NCI-H446 (cell line): ENCODE results near the gene BTBD19.
"Not testable (repeated sequence)": the region's sequence is repeated elsewhere in the genome, so short reads cannot be mapped to it uniquely, and the experiment has no call there.

Experiments
- DNase-seq, 2 experiments: peaks; one replicate each; lab custom pipeline; 2025; lab: John Stamatoyannopoulos, UW

The BTBD19 gene

GRCh38 chr1:44828003-44828651 lies 19.8 kb downstream of the BTBD19 start:
- DNase-seq: no peak

GRCh38 chr1:44828841-44829440 lies 20.6 kb downstream of the BTBD19 start:
- no peak for DNase-seq

GRCh38 chr1:44829506-44830384 lies 21.4 kb downstream of the BTBD19 start:
- DNase-seq: no peak

GRCh38 chr1:44830900-44831304 lies 22.6 kb downstream of the BTBD19 start:
- no peak for DNase-seq

GRCh38 chr1:44831516-44831915 lies 23.2 kb downstream of the BTBD19 start:
- DNase-seq: no peak

- DNase-seq: no peak
Observed at GRCh38 chr1:44832056-44832705, 23.9 kb downstream of the BTBD19 start.

GRCh38 chr1:44834328-44834727 lies 26.0 kb downstream of the BTBD19 start:
- DNase-seq: no peak

- DNase-seq: peak; percentile 55 to 78
Observed at GRCh38 chr1:44835738-44836675, 27.7 kb downstream of the BTBD19 start.

- DNase-seq: not testable (repeated sequence)
Observed at GRCh38 chr1:44838294-44838693, 30.0 kb downstream of the BTBD19 start.

- DNase-seq: no peak
Observed at GRCh38 chr1:44839576-44839975, 31.3 kb downstream of the BTBD19 start.

- no peak for DNase-seq
Observed at GRCh38 chr1:44842486-44842861, 34.2 kb downstream of the BTBD19 start.

- peak; percentile 23 to 67 for DNase-seq
Observed at GRCh38 chr1:44842862-44843655, 34.7 kb downstream of the BTBD19 start, which contains the start of gene PTCH2. Gene PTCH2, minus strand, starts transcription at chr1:44843253. Its CDS starts 321 bp downstream, at chr1:44842932.

- DNase-seq: no peak
Observed at GRCh38 chr1:44846985-44847384, 38.7 kb downstream of the BTBD19 start.

- no peak for DNase-seq
Observed at GRCh38 chr1:44847845-44848244, 39.5 kb downstream of the BTBD19 start.

- peak in 1 of 2 experiments; percentile 15 for DNase-seq
Observed at GRCh38 chr1:44848456-44849181, 40.3 kb downstream of the BTBD19 start.

GRCh38 chr1:44849575-44850132 lies 41.3 kb downstream of the BTBD19 start:
- no peak for DNase-seq

GRCh38 chr1:44851308-44851707 lies 43.0 kb downstream of the BTBD19 start:
- no peak for DNase-seq

- no peak for DNase-seq
Observed at GRCh38 chr1:44853201-44853600, 44.9 kb downstream of the BTBD19 start.

GRCh38 chr1:44854970-44855369 lies 46.6 kb downstream of the BTBD19 start:
- DNase-seq: no peak
